Glomerular endothelial cell (primary cell): Measurements from ENCODE around the gene UCKL1. TPM values are rescaled to one million over a fixed set of nuclear protein-coding genes. Genes with fewer than 3 reads are reported as not detected.
"Not testable (repeated sequence)": the region's sequence is repeated elsewhere in the genome, so short reads cannot be mapped to it uniquely, and the experiment has no call there.

Experiments used
- DNase-seq: peaks from one replicate; pipeline ENCODE4 v3.0.0-alpha.2; 2011; ENCODE audit warnings: low read depth, low spot score; ENCODE audit errors: extremely low read depth
- total RNA-seq: library from RNA; depleted of rRNA; stranded (reverse); fragments of >200 nt; gene quantifications from 2 replicates; pipeline ENCODE4 v1.2.3, GENCODE V29; 2015

UCKL1 gene
- total RNA-seq, 1 donor from 2014 or later, result 45.4 TPM

GRCh38 chr20:63960654-63961621 is 4.7 kb upstream of the UCKL1 start:
- DNase-seq, result not testable (repeated sequence)

DNA sequence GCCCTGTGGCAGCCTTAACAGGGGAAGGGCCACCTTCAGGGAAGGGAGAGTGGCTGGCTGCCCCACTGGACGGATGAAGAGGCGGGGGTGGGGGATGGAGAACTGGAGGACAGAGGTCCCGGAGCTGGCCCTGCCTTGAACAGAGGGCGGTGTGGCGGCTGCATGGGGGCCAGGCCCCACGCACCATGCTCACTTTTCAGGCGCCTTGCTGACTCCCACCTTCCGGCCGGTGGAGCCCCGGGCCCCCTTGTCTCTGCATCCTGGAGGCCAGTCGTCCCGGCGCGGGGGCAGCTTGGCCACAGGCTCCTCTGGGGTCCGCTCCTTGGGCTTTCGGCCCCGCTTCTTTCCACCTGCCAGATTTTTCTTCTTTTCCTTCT is 3.5 kb upstream of the UCKL1 start:
- DNase-seq, result no peak

DNA sequence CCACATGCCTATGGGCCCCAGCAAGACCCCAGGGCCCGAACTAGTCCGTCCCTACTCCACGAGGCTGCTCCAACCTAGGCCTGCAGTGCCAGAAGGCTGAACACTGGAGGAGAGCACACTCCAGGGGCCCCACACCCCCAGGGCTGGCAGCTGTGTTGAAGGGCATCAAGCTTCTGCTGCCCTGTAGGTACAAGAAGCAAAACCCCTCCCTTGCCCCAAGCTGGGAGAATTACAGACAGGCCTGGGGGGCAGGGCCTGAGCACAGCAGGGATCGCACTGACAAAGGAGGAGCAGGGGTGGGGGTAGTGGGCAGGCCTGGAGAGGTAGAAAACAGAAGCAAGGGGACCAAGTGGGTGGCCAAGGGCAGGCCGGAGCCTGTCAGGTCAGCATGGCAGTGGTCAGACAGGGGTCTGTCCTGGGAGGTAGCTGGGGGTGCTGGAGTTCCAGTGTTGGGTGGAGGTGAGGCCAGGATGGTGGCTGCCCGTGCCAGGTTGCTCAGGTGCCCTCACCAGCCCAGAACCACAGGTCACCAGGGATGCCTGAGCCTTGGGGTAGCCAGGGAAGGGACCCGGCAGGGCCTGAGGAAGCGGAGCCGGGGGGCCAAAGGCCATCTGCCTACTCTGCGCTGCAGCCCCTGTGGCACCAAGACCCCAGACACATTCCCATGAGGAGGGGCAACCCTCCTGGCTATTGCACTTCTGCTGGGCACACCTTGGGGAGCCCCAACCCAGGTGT is 2.9 kb upstream of the UCKL1 start:
- DNase-seq, result no peak

GRCh38 chr20:63958471-63958870 is 2.3 kb upstream of the UCKL1 start:
- no peak for DNase-seq

DNA sequence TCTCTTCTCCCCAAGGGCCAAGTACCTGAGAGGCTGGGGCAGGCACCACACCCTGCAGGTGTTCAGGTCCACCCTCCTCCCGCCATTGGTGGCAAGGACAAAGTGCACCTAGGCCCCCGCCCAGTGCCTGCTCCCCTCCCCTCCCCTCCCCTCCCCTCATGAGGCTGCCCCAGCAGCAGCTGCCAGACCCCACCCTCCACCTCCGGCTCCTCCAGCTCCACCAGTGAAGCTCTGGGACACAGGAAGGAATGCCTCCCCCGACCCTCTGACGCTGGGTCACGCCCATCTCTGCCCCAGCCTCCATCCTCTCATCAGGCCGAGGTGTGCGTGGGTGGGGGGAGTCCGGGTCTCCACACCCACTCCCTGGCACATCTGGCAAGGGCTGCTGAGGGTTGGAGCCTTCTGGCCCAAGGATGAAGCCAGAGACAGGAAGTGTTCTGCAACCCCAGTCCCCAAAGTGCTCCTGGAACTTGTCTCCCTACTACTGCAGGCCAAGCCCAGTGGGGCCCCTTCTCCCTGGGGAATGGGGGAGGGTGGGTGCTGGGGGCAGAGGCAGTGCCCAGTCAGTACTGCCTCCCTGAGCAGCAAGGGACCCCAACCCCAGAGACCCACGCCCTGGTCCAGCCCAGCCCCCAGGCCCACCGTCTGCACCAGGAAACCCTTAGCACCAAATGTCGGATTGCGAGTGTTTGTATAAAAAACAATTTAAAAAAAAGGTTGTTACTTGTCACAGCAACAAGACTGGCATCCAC is 1.6 kb upstream of the UCKL1 start:
- no peak for DNase-seq

GRCh38 chr20:63957004-63957689 is 931 bp upstream of the UCKL1 start:
- DNase-seq, result no peak

DNA sequence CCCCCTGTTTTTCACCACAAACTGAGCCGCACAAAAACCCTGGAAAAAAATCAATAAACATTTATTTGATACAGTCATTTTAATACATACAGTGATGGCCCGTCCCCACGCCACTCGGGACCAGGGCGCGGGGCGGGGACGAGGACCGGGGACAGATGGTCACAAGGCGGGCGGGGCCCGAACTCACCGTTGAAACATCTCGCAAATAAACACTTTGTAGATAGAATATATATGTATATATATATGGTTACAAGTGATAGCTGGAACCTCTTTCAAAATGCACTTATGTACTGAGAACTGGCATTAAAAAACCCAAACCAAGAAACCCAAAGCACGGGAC is 418 bp upstream of the UCKL1 start:
- no peak for DNase-seq

DNA sequence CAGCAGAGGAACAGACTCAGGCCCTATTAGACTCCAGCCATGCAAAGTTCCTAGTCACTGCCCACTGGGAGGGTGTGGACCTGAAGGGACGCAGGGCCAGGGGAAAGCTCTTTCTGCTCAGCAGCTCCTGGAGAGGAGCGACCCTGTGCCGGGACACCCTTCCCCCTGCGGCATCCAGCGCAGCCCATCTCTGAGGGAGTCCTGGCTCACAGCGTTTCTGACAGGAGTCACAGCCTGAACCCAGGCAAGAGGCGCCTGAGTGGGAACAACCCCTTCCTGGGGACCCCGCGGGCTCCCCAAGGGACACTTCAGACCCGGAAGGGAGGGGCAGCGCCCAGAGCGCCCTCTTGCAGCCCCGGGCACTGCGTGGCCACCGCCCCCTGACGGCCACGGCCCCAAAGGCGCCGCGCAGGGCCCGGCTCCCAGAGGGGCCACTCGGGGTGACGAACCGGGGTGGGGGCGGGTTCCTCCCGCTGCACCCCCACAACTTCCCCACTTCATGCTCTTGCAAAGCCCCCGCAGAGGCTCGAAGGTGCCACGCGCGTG is 862 bp downstream of the UCKL1 start:
- no peak for DNase-seq

GRCh38 chr20:63953764-63954429 is 2.3 kb downstream of the UCKL1 start:
- DNase-seq, result no peak

DNA sequence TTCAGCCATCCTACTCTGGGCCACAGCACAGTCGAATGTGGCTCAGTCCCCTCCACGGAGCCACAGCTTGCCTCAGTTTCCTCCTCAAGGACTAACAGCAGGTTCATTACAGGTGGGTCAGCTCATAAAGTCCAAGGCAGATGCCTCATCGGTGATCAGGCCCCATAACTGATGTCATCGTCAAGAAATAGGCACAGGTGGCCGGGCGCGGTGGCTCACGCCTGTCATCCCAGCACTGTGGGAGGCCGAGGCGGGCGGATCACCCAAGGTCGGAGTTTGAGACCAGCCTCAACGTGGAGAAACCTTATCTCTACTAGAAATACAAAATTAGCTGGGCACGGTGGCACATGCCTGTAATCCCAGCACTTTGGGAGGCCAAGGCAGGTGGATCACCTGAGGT is 3.4 kb downstream of the UCKL1 start:
- no peak for DNase-seq

DNA sequence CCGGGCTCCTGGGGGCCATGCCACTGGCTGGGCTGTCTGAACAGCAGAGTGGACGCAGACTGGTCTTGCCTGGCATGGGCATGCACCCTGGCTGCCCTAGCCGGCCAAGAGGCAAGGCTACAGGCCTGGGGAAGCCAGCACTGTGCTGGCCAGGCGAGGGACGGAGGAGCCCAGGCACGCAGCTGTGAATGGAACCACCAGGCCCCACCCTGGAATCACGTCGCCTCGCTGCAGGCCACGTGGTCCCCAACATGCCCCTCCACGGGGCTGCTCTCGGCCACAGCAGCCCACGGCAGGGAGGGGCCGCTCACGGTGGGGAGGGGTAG is 4.0 kb downstream of the UCKL1 start:
- no peak for DNase-seq

GRCh38 chr20:63951398-63952209 is 4.6 kb downstream of the UCKL1 start:
- no peak for DNase-seq

DNA sequence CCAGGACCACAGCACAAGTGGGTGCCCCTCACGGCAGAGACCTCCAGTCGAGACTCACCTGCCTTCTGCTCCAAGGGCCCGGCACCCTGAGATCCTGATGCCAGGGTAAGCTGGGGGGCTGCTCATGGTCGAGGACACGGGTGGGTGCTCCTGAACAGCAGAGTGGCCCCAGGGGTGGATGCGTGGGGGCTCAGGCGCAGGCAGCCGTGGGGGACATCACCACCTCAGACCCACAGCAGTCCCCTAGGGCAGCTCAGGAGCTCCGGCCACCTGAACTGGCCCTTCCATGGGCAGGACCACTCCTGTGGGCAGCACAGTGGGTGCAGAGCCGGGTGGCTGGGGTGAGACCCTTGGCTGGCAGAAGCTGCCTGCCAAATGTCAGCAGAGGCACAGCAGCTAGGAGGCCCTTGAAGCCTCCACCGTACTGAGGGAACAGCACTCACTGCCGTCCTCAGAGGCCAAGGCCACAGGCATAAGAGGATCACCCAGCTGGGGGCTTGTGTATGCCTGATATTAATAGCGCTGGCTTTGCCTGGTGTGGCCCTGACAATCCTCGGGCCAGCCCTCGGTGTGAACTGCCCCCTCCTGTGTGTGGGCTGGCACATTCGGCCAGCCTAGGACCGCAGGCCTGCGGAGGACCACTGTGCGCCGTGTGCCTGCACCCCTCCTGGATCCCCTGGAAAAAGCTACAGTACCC is 5.4 kb downstream of the UCKL1 start:
- DNase-seq, result no peak

DNA sequence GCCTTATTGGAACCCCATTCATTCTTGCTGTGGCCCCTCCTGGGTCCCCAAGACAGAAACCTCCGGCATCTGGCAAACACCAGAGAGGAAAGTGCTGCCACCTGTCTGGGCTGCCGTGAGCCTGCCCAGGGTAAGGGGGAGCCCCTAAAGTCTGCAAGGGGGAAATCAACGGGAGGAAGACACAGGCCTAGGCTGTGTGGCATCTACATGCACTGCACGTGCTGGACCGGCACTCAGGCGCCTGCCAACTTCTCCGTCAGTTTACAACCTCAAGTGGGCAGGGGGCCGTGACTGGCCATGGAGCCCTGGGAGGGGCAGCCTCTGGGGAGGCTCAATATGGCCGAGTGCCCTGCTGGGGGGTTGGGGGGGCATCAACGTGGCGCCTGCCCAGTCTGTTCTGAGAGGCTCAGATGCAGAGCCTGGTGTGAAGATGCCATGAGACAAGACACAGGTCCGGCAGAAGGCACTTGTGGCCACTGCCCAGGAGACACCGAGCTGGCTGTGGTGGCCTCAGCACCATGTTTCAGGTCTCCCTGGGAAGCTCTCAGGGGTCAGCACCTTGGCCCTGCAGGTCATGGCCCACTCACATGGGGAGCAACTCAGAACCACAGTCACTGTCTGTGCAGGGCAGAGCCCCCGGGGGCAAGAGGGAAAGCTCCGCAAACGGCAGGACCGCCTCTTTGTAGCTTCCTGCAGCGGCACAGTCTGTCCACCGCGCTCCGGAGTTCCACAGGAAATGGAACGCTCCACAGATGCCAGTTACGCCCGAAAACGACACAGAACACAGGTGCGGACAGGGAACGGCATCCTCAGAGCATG is 8.4 kb downstream of the UCKL1 start:
- no peak for DNase-seq

GRCh38 chr20:63946986-63947637 is 9.1 kb downstream of the UCKL1 start:
- no peak for DNase-seq

GRCh38 chr20:63945921-63946920 is 10.0 kb downstream of the UCKL1 start:
- DNase-seq, result no peak
